NCI-H748 (cell line): Measurements from ENCODE around the gene ITPRIPL2.

Source experiments
- DNase-seq: peaks from one replicate; lab custom pipeline; 2025; ENCODE audit not compliant: unreplicated experiment; lab: John Stamatoyannopoulos, UW

The ITPRIPL2 gene

DNA sequence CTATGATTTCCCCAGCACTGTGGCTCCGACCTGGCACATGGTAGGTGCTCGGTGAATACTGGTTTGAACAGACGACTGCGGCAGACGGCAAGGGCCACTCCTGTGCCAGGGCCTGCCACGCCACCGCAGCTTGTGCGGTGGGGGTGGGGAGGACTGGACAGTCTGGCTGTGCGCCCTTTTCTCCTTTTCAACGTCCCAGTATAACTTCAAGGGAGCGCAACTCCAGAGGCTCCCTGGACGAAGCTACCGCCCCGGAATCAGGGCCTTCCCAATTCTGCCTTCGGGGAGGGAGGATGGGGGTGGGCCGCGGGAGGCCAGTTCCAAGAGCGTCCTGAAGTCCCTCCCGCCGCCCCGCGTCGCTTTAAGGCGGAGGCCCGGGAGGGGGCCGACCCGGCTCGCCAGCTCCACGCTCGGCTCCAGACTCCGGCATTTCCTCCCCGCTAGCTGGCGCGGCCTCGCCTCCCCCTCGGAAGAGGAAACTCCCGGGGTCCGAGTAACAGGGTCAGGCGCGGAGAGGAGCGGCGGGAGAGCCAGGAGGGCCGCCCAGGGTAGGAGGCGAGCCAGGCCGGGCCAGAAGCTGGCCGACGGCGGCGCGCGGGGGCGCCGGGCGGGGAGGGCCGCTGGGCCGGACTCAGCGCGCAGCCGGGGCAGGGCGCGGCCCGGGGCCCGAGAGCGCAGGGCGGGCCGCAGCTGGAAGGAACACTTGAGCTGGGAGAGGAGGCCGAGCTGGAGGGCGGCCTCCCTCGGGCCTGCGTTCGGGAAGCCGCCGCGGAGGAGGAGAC lies at the start of gene ITPRIPL2:
Gene ITPRIPL2 (plus strand): TSS at position 388 of the 782 bp plus-strand sequence. CDS start 498 bp downstream, outside the sequence.
- peak; percentile 35 for DNase-seq

DNA sequence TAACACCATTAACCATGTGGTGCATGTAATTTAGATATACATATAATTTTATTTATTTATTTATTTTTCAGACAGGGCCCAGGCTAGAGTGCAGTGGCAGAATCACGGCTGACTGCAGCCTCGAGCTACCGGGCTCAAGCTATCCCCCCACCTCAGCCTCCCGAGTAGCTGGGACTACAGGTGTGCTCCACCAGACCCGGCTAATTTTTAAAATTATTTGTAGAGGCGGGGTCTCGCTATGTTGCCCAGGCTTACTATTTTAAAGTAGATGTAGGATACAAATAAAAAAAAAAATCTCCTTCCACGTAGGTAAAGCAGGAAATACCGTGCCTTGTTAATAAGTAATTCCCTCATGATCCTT lies 46.8 kb upstream of the ITPRIPL2 start:
- DNase-seq: no peak

- peak; percentile 99 for DNase-seq
These were observed 46.2 kb upstream of the ITPRIPL2 start, which contains the start of gene COQ7 for GRCh38 chr16:19067349-19068236. Gene COQ7 (plus strand): TSS chr16:19067614. CDS start chr16:19067665, 51 bp downstream.

- DNase-seq: no peak
These were observed 45.4 kb upstream of the ITPRIPL2 start for GRCh38 chr16:19068237-19068815.

DNA sequence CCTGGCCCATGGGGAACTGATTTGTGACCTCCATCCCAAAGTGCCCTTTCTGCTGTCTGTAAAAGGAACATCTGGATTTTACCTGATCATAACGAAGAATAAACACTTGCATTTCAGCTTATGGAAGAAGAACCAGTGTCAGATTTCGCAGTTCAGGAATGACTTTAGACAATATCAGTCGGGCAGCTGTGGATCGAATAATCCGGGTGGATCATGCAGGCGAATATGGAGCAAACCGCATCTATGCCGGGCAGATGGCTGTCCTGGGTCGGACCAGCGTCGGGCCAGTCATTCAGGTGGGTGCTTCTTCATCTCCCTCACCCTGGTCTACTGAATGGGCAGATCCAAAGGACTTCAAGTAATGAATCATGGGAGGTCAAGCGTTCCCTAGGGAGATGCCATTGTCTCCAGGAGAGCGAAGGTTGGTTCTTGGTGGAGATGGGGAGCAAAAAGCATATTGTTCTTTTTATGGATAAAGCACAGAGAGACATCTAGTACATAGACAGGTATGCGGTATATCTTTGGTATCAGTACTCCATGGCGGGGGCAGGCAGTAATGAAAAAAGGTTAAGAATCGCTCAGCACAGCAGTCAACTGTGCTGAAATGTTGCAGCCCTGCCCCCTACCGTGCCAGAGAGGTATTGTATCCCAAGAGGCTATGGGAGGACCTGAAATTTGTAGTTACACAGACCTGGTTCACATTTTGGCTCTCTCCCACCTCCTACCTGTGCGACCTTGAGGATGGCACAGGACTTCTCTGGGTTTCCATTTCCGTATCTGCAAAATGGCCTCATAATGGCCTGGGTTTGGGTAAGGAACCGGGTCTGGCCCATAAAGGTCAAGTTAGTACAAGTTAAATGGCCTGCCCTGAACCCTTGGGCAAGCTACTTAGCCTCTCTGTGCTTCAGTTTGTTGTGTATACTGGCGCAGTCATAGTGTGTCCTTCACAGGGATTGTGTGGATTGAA lies 41.7 kb upstream of the ITPRIPL2 start:
- peak; percentile 30 for DNase-seq

DNA sequence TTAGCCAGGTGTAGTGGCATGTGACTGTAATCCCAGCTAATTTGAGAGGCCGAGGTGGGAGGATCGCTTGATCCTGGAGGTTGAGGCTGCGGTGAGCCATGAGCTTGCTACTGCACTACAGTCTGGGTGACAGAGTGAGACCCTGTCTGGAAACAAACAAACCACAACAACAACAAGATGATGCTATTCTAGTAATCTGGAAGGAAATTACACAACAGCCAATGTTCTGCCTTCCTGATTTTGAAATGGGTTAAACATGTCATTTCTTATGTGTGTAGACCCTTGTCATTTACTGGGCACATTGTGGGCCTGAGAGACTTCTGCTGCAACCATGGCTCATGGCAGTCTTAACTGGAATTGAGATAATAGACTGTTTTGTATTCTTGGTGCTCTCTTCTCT lies 40.4 kb upstream of the ITPRIPL2 start:
- no peak for DNase-seq

DNA sequence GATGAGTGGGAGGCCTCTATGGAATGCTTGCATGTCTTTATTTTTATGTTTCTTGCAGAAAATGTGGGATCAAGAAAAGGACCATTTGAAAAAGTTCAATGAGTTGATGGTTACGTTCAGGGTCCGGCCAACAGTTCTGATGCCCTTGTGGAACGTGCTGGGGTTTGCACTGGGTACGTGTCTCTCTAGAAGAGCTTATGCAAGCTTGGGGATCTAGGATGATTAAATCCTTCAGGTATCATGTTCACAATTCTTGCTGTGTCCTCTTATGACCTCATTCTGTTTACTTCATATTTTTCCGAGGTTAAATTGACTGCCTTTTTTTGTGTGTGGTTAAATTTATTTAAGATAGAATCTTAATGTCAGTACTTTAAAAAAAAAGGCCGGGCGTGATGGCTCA lies 39.9 kb upstream of the ITPRIPL2 start:
- DNase-seq: no peak

GRCh38 chr16:19075511-19075910 lies 38.3 kb upstream of the ITPRIPL2 start:
- DNase-seq: no peak

DNA sequence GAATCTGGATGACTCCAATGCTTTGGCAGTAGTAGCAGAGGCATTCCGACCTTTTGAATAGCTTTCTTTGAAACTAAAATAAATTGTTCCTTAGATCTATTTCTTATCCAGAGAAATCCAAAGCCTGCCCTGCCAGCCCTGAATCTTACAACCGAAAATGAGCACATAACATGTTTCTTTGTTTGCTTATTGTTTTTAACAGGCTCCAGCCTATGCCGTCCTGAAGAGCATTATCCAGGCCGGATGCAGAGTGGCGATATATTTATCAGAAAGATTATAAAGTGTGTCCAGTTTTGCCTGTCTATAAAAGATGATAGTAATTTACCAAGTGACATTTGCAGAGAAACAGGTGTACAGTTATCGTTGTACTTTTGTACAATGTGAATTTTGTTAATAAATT lies 35.9 kb upstream of the ITPRIPL2 start:
- no peak for DNase-seq

GRCh38 chr16:19083670-19084069 lies 30.1 kb upstream of the ITPRIPL2 start:
- DNase-seq: no peak

GRCh38 chr16:19084139-19084538 lies 29.6 kb upstream of the ITPRIPL2 start:
- DNase-seq: no peak

DNA sequence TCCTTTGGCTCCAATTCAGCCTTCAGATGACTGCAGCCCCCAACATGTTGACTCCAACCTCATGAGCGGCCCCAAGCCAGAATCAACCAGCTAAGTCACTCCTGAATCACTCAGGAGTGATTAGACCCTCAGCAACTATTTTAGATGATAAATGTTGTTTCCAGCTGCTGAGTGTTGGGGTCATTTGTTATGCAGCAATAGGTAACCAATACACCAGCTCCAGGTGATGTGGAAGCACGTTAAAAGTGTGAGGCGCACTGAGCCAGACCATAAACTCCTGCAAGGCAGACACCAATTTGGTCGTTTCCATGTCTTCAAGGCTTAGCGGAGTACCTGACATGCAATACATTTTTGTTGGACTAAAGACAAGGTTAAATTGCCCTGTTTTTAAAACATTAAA lies 28.9 kb upstream of the ITPRIPL2 start:
- DNase-seq: no peak

GRCh38 chr16:19085679-19086200 lies 28.0 kb upstream of the ITPRIPL2 start:
- no peak for DNase-seq

DNA sequence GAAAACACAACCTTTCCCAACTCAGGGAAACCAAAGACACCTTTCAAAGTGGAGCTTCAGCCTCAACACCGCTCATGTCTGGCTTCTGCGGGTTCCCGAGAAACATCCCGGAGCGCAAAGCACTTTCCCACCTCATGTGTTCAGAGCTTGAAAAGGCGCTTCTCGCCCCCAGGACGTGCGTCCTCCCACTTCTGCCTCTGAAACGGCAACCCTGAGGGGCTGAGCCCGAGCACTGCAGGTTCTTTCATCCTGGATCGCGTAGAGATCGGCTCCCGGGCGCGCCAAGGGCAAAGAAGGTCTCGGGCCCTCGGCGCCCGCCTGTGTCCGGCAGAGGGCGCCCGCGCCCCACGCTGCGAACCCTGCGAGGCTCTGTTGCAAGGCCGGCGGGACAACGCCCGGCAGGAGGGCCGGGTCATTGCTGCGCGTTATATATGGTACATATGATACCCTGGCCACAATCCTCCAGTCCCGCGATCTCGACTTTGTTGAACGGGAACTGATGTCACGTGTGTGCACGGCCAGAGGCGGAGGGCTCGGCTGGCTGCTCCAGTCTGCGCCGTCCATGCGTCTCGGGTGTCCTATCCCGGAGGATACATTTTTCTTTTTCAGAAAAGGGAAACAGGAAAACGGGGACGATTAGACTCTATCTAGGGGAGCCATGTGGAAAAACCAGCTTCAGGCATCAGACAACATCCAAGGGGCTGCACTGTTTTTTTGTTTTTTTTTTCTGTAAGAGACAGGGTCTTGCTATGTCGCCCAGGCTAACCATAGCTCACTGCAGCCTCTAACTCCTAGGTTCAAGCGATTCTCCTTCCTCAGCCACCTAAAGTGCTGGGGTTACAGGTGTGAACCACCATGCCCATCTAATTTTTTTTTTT lies 27.2 kb upstream of the ITPRIPL2 start:
- DNase-seq: peak; percentile 94

DNA sequence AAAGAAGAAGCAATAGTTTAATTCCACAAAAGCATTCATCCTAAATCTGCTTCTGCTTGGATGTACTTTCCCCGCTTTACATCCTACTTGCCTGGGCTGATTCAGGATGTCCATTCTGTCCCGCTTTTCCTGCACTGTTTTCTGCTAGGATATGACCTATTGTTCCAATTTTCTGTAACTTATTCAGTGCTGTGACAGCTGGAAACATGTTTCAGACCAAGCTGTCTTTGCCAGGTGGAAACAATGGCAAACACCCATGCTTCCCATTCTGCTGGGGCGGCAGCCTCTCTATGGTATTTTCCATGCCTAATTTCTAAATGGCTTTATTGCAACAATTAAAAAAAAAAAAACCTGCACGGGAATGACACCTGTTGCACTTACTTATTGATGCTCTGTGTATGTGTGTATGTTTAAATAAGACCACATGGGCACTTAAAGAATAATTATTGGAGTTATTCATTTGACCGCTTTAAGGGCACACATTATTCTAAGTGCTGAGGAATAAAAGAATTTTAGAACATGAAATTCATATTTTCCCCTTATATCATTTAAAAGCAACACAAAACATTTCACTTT lies 25.3 kb upstream of the ITPRIPL2 start:
- DNase-seq: no peak

- DNase-seq: no peak
These were observed 24.3 kb upstream of the ITPRIPL2 start for GRCh38 chr16:19089410-19089955.

- DNase-seq: no peak
These were observed 22.8 kb upstream of the ITPRIPL2 start for GRCh38 chr16:19090916-19091315.

DNA sequence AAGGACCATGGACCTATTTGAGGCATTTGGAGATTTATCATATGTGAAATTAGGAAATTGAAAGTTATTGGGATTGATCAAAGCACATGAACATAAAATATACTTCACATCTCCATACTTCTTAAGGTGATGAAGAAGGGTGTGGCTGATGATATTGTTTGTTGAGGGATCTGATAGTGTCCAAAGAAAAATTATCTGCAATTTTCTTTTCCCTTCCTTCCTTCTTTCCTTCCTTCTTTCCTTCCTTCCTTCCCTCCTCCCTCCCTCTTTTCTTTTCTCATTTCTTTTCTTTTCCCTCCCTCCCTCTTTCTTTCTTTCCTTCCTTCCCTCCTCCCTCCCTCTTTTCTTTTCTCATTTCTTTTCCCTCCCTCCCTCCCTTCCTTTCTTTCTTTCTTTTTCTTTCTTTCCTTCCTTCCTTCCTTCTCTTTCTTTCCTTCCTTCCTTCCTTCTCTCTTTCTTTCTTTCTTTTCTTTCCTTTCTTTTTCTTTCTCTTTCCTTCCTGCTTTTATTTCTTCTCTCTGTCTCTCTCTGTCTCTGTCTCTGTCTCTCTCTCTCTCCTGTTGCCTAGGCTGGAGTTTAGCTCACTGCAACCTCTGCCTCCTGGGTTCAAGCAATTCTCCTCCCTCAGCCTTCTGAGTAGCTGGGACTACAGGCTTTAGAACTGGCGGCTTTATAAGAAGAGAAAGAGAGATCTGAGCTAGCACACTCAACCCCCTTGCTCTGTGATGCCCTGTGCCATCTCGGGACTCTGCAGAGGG lies 20.9 kb upstream of the ITPRIPL2 start:
- DNase-seq: no peak
